Activated CD8-positive, alpha-beta memory T cell treated with anti-CD3 and anti-CD28 coated beads, Interleukin-2, amount 50 U/mL, for 1 hour (primary cell): ENCODE data around the gene OSCAR.
A peak's percentile ranks its signal among the peaks of the same experiment; 100 is the strongest.
"Not testable (repeated sequence)": the region's sequence is repeated elsewhere in the genome, so short reads cannot be mapped to it uniquely, and the experiment has no call there.

Experiments used
- DNase-seq: peaks from one replicate; pipeline ENCODE4 v3.0.0-alpha.2; 2020; ENCODE audit errors: extremely low read depth

The OSCAR gene

DNA sequence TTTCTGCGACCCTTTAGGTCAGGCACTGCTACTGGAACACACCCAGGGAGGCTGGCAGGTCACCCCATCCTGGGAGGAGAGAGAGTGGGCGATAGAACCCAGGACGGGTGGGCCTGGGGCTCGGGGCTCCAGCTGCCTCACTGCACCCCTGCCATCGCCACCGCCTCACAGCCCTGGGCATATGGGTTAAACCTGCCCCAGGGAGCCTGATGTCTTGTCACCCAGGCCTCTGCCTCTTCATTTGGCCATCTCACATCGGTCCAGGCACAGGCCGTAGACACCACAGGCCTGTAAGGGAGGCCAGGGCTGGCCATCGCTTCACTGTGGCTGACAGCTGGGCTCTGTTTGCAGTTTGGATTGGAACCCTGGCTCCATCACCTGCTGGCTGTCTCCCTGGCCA lies 25.1 kb upstream of the OSCAR start:
- DNase-seq, result no peak

DNA sequence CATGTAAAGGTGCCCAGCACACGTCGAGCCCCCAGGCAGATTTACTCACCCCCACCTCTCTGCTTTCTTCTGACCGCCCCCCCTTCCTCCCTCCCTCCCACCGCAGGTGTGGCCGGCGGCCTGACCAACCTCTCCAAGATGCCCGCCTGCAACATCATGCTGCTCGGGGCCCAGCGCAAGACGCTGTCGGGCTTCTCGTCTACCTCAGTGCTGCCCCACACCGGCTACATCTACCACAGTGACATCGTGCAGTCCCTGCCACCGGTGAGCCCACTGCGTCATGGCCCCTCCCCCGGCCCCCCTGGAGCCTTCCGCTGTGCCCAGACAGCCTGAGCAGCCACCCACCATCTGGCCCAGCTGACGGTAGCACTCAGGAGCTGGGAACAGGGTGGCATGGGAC lies 23.8 kb upstream of the OSCAR start:
- no peak for DNase-seq

DNA sequence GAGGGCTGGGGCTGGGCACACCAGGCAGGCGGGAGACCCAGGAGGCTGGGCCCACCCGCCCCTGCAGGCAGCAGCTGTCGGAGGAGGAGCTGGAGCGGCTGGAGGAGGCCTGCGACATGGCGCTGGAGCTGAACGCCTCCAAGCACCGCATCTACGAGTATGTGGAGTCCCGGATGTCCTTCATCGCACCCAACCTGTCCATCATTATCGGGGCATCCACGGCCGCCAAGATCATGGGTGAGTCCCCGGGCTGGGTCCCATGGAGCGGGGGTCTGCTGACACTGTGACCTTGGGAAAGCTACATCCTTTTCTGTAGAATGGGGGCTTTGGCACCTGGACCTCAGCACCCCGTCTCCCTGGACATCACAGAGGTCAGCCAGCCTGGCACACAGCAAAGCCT lies 23.1 kb upstream of the OSCAR start:
- no peak for DNase-seq

DNA sequence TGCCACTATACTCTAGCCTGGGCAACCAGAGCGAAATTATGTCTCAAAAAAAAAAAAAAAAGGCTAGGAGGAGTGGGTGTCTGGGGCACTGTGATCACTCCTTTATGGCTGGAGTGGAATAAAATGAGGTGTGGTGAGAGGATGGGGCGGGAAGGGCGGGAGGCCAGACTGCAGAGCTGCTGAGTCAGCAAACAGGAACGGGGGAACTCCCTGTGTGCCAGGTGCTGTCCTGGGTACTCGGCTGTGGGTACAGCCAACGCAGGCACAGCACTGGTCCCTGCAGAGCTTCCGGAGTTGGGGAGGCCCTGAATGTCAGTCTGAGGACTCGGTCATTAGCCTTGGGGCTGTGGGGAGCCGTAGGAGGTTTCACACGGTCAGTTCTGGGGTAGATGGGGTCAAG lies 20.7 kb upstream of the OSCAR start:
- DNase-seq, result no peak

DNA sequence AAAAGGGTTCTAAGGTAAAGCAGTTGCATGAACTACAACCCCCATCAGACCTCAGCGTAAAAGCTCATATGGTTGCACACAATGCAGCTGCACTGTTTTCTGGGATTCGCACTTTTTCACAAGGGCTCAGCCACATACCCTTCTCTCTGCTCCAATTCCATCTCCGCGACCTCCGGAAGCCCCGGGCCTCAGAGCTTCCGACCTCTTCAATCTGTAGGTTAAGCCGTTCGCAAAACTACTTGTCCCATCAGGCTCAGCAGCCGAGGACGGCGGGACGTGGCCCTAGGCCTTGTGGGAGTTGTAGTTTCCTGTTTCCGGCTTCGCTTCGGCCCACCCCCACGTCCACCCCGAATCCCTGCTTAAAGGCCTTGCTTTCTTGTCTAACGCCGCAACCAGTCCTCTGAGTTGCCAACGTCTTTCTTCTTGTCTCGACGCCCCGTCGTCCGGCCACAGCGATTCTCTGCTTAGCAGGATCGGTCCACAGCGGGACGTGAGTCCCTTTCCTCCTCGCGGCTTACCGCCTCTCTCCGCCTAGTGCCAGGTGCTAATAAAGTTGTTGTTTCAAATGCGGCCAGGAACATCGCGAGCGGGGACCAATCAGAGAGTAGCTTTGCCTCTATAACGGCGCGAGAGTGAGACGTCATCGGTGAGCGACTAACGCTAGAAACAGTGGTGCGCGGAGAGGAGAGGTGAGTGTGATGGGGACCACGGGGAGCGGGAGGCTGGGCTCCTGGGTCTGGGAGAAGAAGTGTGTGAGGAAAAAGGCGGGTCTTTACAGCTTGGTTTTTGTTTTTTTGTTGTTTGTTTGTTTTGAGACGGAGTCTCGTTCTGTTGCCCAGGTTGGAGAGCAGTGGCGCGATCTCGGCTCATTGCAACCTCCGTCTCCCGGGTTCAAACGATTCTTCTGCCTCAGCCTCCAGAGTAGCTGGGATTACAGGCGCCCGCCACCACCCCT lies 14.8 kb upstream of the OSCAR start, which contains the start of the genes PRPF31 and TFPT:
TSS of gene PRPF31 (plus strand) at position 646 of the 955 bp plus-strand sequence. CDS start 2,525 bp downstream, outside the sequence.
TSS of gene TFPT (minus strand) at position 549 of the 955 bp plus-strand sequence. CDS start at position 161, 388 bp downstream.
- DNase-seq, result peak; percentile 97

DNA sequence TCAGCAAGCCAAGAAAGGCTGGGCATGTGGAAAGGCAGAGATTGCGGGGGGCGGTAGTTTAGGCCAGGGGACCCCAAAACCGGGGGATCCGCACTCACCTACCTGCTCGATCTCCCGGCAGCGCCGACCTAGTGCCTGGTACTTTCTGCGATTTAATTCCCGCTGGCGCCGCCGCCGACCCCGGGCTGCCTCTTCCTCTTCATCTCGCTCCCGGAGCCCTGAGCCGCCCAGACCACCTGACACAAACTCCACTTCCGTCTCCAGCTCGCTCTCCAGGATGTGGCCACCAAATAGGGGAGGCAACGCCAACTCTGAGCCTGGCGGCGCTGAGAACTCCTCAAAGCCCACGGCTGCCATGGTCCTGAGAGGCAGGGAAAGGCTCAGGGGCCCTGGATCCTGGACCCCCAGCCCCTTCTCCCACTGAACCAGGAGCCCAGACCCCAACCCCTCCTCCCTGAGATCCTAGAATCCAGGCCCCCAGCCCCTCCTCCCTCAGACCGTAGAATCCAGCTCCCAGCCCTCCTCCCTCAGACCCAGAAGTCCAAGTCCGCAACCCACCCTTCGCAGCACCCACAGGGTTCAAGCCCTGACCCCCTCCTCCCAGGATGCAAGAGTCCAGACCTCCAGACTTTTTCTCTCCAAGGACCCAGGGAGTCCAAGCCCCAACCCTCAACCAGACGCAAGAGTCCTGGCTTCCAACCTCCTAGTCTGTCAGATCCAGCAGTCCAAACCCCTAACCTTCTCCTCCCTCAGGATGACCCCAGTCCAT lies 13.9 kb upstream of the OSCAR start:
- no peak for DNase-seq

DNA sequence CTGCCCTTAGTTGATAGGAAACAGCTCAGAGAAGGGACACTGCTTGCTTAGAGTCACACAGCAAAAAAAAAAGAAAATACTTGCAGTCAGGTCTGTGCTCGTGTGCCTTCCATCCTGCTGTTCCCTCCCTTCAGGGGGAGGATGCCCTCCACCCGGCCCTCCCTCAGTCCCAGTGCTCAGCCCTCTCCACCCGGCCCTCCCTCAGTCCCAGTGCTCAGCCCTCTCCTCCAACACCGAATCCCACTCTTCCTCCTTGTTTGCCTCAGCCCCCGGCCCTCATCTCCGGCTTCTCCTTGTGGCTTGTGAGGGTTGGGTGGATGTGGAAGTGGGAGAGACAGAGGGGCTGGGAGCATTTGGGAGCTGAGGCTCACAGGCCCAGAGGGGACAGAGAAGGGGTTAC lies 9.0 kb upstream of the OSCAR start:
- DNase-seq, result no peak

DNA sequence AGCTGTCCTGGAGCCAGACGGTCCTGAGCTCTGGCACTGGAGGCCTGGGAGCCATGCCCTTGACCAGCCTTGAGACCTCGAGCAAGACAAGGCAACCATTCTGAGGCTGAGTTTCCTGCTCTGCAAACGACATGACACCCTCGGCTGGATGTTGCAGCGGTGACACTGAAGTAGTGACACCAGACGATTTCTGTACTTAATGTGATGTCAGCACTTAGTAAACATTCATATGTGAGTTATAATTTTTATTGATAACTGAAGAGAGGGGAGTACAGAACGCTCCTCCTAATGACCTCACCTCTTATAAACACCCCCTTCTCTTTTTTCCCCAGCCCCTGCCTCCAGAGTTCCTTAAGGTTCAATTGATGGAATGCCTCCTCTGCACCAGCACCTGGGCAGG lies 7.9 kb upstream of the OSCAR start:
- DNase-seq, result no peak

DNA sequence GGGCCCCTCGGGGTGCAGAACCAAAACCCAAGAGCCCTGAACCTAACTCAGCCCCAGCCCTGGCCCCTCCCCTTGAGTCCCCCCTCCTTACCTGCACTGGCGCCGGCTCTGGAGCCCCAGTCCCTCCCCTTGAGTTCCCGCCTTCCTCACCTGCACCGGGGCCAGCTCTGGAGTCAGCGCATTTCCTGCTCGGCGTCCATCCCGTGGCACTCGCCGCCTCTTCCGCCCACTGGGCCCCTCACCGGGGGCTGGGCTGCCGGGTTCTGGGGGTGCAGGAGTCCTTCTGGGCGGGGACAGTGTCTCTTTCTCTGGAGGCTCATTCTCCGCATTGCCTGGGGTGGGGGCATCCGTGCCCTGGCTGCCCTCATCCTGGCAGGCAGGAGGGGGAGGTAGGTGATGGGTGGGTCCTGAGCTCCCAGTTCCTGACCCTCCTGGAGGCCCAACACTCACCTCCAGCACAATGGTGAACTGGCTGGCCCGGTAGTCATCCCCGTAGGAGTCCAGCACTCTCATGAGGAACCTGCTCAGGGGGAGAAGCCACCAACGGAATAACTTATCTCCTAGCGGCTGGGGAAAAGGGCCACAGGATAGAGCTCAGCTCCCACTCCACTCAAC lies 7.4 kb upstream of the OSCAR start:
- DNase-seq, result no peak

DNA sequence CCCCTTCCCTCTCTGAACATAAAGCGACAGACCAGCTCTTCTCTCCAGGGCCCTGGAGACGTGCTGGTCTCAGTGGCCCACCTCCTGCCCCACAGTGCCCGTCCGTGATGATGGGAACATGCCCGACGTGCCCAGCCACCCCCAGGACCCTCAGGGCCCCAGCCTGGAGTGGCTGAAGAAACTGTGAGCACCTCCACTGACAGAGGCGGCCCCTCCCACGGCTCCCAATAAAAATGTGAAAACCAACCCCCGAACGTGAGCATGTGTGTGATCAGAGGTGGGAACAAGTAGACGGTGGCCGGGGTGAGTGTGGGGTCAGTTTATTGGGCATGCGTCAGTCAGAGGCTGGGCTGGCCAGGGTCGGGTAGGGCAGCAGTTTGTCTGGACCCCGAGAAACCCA lies 6.1 kb upstream of the OSCAR start:
- no peak for DNase-seq

DNA sequence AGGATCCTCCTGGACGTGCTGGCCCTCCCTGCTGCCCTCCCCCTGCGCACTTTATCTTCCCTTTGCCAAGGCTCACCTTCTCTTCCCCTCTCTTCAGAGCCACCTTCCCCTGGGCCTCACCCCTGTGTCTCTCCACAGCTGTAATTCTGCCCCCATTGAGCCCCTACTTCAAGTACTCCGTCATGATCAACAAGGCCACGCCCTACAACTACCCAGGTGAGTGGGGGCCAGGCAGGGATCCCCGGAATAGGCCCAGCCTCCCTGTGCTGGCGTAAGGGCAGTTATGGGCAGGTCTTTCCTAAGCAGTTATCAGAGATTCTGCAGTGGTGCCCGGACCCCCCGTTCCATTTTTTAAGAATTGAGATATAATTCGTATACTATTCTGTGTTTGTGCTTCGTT lies 5.2 kb upstream of the OSCAR start:
- DNase-seq, result no peak

DNA sequence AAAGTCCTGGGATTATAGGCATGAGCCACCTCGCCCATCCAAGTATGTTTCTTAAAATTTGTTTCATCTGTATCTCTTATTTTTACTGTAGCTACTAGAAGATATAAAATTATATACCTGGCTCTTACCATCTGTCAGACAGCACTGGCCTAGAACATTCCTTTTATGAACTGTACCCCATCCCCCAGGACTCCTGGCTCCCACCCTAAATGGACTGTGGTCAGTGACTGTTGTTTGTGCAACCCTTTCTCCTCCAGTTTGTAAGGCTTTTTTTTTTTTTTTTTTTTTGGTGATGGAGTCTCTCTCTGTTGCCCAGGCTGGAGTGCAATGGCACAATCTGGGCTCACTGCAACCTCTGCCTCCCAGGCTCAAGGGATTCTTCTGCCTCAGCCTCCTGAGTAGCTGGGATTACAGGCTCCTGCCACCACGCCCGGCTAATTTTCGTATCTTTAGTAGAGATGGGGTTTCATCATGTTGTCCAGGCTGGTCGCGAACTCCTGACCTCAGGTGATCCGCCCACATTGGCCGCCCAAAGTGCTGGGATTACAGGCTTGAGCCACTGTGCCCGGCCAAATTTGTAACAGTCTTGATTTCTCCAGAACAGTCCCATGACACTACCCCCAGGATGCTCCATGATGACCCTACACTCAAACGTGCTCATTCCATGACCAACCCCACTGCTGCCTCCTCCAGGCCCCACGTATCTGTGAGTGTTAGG lies 4.6 kb upstream of the OSCAR start:
- no peak for DNase-seq

DNA sequence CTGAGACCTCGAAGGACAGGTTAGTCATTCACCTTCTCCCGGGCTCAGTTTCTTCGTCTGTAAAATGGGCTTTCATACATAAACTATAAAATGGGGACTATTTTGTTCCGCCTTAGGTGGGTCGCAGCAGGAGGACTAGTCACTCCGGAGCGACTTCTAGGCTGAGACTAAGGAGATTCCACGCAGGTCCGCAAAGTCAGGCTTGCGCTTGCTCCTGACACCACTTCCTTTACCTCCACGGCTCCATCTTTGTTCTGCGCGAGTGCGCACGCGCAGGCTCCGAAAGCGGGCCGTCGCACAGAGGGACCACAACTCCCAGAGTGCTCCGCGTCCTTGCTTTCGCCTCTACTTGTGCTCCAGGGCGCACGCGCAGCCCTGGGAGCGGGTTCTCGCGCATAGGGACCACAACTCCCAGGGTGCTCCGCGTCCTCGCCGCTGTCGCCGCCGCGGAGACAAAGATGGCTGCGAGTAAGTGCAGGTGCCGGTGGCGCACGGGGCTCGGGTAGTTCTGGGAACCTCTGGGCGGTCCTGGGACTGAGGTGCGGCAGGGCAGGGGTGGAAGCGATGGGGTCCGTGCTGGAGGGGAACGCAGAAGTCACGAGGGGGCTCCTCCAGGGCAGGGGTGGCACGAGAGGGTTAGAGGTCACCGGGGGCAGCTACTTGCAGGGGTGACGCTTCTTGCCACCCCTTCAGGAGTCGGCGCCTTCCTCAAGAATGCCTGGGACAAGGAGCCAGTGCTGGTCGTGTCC lies 2.0 kb upstream of the OSCAR start, which contains the start of gene NDUFA3:
TSS of gene NDUFA3 (plus strand) at position 435 of the 749 bp plus-strand sequence. CDS start at position 459, 24 bp downstream.
- peak; percentile 88 for DNase-seq

DNA sequence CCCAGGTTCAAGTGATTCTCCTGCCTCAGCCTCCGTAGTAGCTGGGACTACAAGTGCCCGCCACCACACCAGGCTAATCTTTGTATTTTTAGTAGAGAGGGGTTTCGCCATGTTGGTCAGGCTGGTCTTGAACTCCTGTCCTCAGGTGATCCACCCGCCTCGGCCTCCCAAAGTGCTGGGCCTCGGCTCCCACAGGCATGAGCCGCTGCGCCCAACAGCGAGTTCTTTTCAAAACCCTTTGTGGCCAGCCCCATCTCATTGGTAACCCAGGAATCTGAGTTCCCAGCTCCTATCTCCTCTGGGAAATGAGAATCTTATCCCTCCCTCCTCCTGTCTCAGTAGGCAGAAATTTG lies 724 bp downstream of the OSCAR start:
- not testable (repeated sequence) for DNase-seq

DNA sequence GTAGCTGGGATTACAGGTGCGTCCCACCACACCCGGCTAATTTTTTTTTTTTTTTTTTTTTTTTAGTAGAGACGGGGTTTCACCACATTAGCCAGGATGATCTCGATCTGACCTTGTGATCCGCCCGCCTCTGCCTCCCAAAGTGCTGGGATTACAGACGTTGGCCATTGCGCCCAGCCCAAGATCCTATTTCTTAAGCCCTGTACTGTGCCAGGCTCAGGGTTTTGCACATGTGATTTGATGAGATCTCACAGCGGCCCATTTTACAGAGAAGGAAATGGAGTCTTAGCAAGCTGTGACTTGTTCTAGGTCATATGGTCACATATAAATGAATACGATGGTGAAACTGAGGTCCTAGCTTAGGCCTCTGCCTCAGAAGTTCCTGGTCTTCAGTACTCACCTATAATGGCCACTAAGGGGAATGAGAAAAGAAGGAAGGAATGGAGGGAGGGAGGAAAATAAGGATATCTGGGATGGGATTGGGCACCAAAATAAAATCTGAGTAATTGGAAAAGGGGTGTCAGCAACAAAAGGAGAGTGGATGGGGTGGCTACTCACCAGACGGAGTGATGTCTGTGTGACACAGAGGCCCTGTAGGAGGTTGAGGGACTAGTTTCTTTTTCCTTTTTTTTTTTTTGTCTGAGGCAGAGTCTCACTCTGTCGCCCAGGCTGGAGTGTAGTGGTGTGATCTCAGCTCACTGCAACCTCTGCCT lies 1.3 kb downstream of the OSCAR start:
- no peak for DNase-seq

DNA sequence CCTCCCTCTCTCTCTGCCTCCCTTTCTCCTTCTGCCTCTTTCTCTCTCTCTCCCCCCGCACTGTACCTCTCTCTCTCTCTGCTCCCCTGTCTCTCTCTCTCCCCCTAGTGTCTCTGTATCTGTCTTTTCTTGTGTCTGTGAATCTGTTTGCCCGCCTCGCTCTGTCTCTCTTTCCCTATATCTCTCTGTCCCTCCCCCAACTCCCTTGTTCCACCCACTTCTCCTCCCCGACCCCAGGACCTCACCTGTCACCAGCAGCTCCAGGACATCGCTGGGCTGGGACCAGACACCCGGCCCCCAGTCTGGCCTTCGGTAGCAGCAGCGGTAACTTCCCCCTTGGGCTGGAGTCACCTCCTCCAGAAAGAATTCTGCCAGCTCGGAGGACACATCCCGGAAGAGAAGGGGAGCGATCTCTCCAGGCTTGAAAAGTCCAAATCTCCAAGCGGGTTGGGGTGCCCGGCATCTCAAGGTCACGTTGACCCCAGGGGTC lies 3.9 kb downstream of the OSCAR start:
- DNase-seq, result no peak

DNA sequence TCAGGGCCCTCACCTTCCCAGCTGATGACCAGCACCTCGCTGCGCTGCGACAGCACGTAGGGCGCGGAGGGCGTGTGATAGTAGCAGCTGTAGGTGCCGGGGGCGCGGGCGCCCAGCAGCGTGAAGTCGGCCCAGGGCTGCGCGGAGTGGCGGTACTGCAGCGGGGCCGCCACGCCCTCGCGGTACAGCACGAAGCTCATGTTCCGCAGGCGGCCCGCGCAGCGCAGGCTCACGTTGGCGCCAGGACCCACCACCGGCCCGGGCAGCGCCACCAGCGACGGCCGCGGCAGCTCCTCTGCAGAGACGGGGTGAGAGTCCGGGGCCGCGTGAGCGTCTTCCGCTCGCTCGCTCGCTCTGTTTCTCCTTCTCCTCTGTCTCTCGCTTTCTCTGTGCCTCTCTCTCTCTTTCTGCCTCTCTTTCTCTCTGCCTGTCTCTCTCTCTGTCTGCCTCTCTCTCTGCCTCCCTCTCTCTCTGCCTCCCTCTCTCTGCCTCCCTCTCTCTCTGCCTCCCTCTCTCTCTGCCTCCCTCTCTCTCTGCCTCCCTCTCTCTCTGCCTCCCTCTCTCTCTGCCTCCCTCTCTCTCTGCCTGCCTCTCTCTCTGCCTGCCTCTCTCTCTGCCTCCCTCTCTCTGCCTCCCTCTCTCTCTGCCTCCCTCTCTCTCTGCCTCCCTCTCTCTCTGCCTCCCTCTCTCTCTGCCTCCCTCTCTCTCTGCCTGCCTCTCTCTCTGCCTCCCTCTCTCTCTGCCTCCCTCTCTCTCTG lies 4.6 kb downstream of the OSCAR start:
- not testable (repeated sequence) for DNase-seq

DNA sequence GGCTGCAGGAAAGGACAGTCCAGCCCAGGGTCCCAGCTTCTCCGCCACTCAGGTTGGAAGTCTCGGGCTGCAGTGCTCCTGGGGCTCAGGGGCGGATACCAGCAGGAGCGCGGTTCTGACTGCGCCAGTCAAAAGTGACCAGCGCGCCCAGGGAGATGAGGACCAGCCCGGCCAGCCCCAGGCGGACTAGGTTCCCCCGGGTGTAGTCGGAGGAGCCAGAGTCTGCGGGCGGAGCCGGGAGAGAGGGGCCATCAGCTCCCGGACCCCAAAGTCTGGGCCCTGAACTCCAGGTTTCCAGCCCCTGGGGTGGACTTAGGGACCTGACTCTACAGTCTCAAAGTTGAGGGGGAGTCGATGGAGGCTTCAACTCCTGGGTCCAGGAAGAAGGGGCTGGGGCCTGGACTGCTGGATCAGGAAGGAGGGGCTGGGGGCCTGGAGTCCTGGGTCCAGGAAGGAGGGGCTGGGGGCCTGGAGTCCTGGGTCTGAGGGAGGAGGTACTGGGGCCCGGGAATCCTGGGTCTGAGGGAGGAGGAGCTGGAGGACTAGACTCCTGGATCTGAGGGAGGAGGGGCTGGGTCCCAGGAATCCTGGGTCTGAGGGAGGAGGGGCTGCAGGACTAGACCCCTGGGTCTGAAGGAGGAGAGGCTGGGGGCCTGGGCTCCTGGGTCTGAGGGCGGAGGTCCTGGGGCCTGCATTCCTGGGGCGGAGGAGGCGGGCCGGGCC lies 5.3 kb downstream of the OSCAR start:
- DNase-seq, result no peak
